K562 (cell line): Measurements from ENCODE around the gene USP7. TPM values are rescaled to one million over a fixed set of nuclear protein-coding genes. Genes with fewer than 3 reads are reported as not detected.

Experiments
- ATF1 ChIP-seq, 2 experiments: fragments of 450-650 bp in 1 of 2; IDR thresholded peaks; 2 replicates each; pipeline ENCODE4 v1.6.1; 2016; ENCODE audit warnings: missing compliant biosample characterization in 1 of 2, missing genetic modification characterization in 1 of 2
- ATF7 ChIP-seq: fragments of 450-650 bp; IDR thresholded peaks from 2 replicates; pipeline ENCODE4 v1.7.1; 2014; ENCODE audit warnings: mild to moderate bottlenecking, moderate library complexity
- CREM ChIP-seq: IDR thresholded peaks from 2 replicates; pipeline ENCODE4 v1.6.1; 2014; ENCODE audit warnings: antibody characterized with exemption, low read depth
- L3MBTL2 ChIP-seq: fragments of 450-650 bp; IDR thresholded peaks from 2 replicates; pipeline ENCODE4 v1.6.1; 2016; ENCODE audit warnings: mild to moderate bottlenecking, moderate library complexity
- NFE2L1 ChIP-seq: fragments of 450-650 bp; IDR thresholded peaks from 2 replicates; pipeline ENCODE4 v1.6.1; 2016; ENCODE audit warnings: missing genetic modification characterization, low read depth, mild to moderate bottlenecking, missing compliant biosample characterization, moderate library complexity, borderline replicate concordance
- NRF1 ChIP-seq, 2 experiments: fragments of 450-650 bp; IDR thresholded peaks in 1 of 2; conservative IDR thresholded peaks in 1 of 2; 2 replicates each; pipeline ENCODE4 v1.6.1; 2014; ENCODE audit warnings: mild to moderate bottlenecking in 2 of 2
- PURB ChIP-seq: sonication (generic); formaldehyde crosslinking; IDR thresholded peaks from 2 replicates; pipeline ENCODE4 v1.9.0; 2021; ENCODE audit warnings: low read depth, mild to moderate bottlenecking, missing genetic modification reagents
- RCOR1 ChIP-seq, 2 experiments: IDR thresholded peaks; 2 replicates each; pipeline ENCODE4 v1.6.1; 2012; ENCODE audit warnings: low read depth in 2 of 2, low read length in 2 of 2, borderline replicate concordance in 1 of 2, improper control_type of control experiment in 1 of 2
- STAT5B ChIP-seq: fragments of 250-450 bp; sonication (Bioruptor Pico); IDR thresholded peaks from 2 replicates; pipeline ENCODE4 v1.8.0; 2021; ENCODE audit warnings: mild to moderate bottlenecking, inconsistent platforms
- TCF7 ChIP-seq: sonication (generic); IDR thresholded peaks from 2 replicates; pipeline ENCODE4 v1.6.1; 2016; ENCODE audit warnings: antibody characterized with exemption, borderline replicate concordance
- ZC3H11A ChIP-seq: IDR thresholded peaks from 2 replicates; pipeline ENCODE4 v1.6.1; 2012; ENCODE audit warnings: low read depth, low read length, improper control_type of control experiment
- ZNF507 ChIP-seq: conservative IDR thresholded peaks from 2 replicates; pipeline ENCODE4 v1.6.1; 2017; ENCODE audit warnings: missing genetic modification characterization, missing compliant biosample characterization
- polyA plus RNA-seq, 8 experiments: library from polyadenylated mRNA; depleted of rRNA in 4 of 8; stranded (reverse) in 5 of 8; unstranded in 3 of 8; fragments of >200 nt; fragmentation: Nextera tagmentation in 2 of 8; fragmentation: Illumina TruSeq in 1 of 8; extraction: Ambion mirVana in 2 of 8; extraction: Trizol in 1 of 8; gene quantifications; 2 replicates each; pipeline versions ENCODE4 v1.2.1 to v1.2.3, GENCODE V29; 2011 to 2014; ENCODE audit warnings: inconsistent platforms in 1 of 8, missing spikeins in 1 of 8
- total RNA-seq, 7 experiments: library from RNA; depleted of rRNA in 6 of 7; stranded (reverse); fragments of >200 nt in 6 of 7; fragmentation: Illumina TruSeq in 2 of 7; extraction: Trizol in 2 of 7; gene quantifications; 2 replicates each; pipeline versions ENCODE4 v1.2.1 to v1.2.3, GENCODE V29; 2011 to 2021; ENCODE audit warnings: low replicate concordance in 1 of 7
- TF ChIP-seq, protein P1 (sequence below), 2 experiments: fragments of 450-650 bp; IDR thresholded peaks; 2 replicates each; pipeline ENCODE4 v1.6.1; 2018; ENCODE audit warnings: mild to moderate bottlenecking in 2 of 2, low read depth in 1 of 2; ENCODE audit not compliant: partially characterized antibody in 2 of 2
- TF ChIP-seq, protein P2 (sequence below), 2 experiments: fragments of 450-650 bp; conservative IDR thresholded peaks; 2 replicates each; pipeline ENCODE4 v1.6.1; 2017; ENCODE audit warnings: mild to moderate bottlenecking in 2 of 2, moderate library complexity in 2 of 2
- TF ChIP-seq, protein P3 (sequence below): fragments of 450-650 bp; IDR thresholded peaks from 2 replicates; pipeline ENCODE4 v1.6.1; 2016; ENCODE audit warnings: missing biosample characterization, missing genetic modification characterization

Gene USP7
- total and polyA plus RNA-seq, 9 of the 15 experiments (the other 6 are each of a cell fraction or from before 2014, with no cell fraction given) = 17.1 to 145 (median 57.9) TPM

DNA sequence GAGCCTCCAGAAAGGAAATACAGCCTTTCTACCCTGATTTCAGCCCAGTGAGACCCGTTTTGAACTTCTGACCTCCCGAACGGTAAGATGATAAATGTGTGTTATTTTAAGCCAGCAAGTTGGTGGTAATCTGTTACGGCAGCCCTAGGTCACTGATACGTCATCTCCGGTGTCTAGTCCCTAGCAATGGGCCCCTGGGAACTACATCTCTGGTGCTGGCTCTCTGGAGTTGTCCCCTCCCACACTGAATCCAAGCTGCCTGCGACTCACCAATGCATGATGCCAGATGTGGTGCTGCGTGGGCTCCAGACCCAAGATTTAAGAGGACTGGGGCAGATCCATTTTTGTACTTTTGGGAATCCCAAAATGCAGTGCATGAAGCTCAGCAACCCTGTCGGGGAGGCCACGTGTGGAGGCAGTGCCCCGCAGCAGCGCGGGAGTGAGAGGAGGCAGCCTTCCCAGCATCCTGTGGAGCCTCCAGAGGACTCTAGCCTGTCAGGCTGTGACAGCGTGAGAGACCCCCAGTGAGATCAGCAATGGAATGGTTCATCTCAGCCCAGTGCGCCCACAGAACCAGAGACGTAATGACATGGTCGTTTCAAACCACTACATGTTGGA is 43.6 kb upstream of the USP7 start (continued):
- TF ChIP-seq NRF1 (conservative IDR thresholded peaks at IDR 0.05 in 1 of 2, IDR thresholded peaks at IDR 0.05 in 1 of 2) (0 out of 4 replicates have a peak, but pooled peaks of 1 of the 2 experiments have one; percentile 21), RCOR1 (IDR thresholded peaks at IDR 0.05; ENCODE audit: borderline replicate concordance in 1 of 2, low read depth in 2 of 2, low read length in 2 of 2) (0 out of 4 replicates have a peak, but pooled peaks of 1 of the 2 experiments have one; percentile 24), ATF1 (CRISPR knock-in tag; IDR thresholded peaks at IDR 0.05) (no peak), ATF1 (tag; IDR thresholded peaks at IDR 0.05) (peak; percentile 82), CREM (peak; percentile 89), TCF7 (no peak), ZC3H11A (no peak), ZNF507 (no peak), NFE2L1 (tag) (no peak), L3MBTL2 (peak; percentile 50; the same call in 1 of the 2 replicates), PURB (no peak), ATF7 (peak; percentile 46; the same call in 1 of the 2 replicates), STAT5B (CRISPR knock-in tag) (no peak)
- TF ChIP-seq, protein P1, sequence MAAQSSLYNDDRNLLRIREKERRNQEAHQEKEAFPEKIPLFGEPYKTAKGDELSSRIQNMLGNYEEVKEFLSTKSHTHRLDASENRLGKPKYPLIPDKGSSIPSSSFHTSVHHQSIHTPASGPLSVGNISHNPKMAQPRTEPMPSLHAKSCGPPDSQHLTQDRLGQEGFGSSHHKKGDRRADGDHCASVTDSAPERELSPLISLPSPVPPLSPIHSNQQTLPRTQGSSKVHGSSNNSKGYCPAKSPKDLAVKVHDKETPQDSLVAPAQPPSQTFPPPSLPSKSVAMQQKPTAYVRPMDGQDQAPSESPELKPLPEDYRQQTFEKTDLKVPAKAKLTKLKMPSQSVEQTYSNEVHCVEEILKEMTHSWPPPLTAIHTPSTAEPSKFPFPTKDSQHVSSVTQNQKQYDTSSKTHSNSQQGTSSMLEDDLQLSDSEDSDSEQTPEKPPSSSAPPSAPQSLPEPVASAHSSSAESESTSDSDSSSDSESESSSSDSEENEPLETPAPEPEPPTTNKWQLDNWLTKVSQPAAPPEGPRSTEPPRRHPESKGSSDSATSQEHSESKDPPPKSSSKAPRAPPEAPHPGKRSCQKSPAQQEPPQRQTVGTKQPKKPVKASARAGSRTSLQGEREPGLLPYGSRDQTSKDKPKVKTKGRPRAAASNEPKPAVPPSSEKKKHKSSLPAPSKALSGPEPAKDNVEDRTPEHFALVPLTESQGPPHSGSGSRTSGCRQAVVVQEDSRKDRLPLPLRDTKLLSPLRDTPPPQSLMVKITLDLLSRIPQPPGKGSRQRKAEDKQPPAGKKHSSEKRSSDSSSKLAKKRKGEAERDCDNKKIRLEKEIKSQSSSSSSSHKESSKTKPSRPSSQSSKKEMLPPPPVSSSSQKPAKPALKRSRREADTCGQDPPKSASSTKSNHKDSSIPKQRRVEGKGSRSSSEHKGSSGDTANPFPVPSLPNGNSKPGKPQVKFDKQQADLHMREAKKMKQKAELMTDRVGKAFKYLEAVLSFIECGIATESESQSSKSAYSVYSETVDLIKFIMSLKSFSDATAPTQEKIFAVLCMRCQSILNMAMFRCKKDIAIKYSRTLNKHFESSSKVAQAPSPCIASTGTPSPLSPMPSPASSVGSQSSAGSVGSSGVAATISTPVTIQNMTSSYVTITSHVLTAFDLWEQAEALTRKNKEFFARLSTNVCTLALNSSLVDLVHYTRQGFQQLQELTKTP (IDR thresholded peaks at IDR 0.05; ENCODE audit: low read depth in 1 of 2, partially characterized antibody in 2 of 2) = no peak
- TF ChIP-seq, protein P2, sequence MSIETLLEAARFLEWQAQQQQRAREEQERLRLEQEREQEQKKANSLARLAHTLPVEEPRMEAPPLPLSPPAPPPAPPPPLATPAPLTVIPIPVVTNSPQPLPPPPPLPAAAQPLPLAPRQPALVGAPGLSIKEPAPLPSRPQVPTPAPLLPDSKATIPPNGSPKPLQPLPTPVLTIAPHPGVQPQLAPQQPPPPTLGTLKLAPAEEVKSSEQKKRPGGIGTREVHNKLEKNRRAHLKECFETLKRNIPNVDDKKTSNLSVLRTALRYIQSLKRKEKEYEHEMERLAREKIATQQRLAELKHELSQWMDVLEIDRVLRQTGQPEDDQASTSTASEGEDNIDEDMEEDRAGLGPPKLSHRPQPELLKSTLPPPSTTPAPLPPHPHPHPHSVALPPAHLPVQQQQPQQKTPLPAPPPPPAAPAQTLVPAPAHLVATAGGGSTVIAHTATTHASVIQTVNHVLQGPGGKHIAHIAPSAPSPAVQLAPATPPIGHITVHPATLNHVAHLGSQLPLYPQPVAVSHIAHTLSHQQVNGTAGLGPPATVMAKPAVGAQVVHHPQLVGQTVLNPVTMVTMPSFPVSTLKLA (conservative IDR thresholded peaks at IDR 0.05) = no peak
- TF ChIP-seq, protein P3, sequence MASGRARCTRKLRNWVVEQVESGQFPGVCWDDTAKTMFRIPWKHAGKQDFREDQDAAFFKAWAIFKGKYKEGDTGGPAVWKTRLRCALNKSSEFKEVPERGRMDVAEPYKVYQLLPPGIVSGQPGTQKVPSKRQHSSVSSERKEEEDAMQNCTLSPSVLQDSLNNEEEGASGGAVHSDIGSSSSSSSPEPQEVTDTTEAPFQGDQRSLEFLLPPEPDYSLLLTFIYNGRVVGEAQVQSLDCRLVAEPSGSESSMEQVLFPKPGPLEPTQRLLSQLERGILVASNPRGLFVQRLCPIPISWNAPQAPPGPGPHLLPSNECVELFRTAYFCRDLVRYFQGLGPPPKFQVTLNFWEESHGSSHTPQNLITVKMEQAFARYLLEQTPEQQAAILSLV (tag) = no peak
